ENCODE measurements around the gene OR4K2.
"Not testable (repeated sequence)": the region's sequence is repeated elsewhere in the genome, so short reads cannot be mapped to it uniquely, and the experiment has no call there.

Gene OR4K2, protein sequence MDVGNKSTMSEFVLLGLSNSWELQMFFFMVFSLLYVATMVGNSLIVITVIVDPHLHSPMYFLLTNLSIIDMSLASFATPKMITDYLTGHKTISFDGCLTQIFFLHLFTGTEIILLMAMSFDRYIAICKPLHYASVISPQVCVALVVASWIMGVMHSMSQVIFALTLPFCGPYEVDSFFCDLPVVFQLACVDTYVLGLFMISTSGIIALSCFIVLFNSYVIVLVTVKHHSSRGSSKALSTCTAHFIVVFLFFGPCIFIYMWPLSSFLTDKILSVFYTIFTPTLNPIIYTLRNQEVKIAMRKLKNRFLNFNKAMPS

DNA sequence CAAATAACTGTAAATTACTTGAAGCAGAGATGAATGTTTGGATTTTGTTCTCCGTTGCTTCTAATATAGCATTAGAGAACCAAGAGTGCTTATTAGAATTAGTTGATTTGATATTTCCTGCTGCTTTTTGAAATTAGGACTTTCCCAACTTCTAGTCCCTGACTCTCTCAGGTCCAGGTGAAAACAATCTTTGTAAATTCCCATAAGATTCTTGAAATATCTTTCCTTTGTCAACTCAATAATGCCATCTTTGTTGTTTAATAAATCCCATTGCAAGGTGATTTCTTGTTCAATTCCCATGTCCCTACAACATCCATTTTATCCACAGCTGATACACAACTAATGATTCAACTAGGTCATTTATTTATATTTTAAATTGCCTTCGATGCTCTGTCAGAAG is at the start of gene OR4K2:
Gene OR4K2, plus strand, starts transcription at position 301 of the 400 bp plus-strand sequence. CDS start 1,126 bp downstream, outside the sequence.
- no peak for DNase-seq

DNA sequence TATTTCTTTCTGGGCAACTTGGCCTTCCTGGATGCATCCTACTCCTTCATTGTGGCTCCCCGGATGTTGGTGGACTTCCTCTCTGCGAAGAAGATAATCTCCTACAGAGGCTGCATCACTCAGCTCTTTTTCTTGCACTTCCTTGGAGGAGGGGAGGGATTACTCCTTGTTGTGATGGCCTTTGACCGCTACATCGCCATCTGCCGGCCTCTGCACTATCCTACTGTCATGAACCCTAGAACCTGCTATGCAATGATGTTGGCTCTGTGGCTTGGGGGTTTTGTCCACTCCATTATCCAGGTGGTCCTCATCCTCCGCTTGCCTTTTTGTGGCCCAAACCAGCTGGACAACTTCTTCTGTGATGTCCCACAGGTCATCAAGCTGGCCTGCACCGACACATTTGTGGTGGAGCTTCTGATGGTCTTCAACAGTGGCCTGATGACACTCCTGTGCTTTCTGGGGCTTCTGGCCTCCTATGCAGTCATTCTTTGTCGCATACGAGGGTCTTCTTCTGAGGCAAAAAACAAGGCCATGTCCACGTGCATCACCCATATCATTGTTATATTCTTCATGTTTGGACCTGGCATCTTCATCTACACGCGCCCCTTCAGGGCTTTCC is 47.2 kb upstream of the OR4K2 start:
- DNase-seq: not testable (repeated sequence)

DNA sequence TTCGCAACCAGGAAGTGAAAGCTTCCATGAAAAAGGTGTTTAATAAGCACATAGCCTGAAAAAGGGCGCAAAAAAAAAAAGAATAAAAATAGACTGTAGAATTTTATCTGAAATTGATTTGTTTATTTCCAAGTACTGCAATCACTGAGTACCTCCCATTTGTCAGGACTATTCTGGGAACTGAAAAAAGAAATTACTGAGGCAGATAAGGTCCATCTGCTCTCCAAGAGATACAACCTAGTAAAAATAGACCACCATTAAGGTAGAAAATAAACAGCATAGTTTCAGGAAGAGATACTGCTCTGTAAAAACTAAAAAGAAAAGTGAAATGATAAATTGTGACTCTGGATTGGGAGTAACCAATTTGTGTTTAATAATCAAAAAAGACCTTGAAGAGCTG is 46.6 kb upstream of the OR4K2 start:
- no peak for DNase-seq

DNA sequence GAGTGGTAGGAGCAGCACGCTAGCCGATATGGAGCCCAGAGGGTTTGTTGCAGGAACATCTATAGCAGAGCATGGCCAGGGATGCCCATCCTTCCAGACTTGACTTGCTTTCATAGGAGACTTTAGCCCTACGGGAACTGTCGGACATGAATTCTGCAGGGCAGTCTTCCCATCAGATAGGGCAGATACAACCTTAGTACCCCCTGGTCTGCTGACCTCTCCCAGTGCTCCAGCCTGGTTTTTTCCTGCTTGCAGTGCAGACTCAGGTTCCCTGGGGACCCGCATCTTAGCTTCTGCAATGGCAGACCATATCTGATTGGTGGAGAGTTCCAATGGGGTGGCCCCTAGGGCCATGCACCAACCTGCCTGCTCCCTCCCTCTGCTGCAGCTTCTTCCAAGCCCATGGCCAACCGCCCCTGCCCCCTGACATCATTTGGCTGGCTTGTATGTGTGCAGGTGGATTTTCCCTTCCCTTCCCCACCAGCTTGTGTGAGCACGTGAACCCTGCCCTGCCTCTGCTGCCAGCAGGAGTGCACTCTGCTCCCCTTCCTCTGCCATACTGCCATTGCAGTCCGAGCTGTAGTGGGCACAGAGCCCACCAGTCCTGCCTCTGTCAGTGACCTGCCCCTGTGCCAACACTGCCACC is 40.6 kb upstream of the OR4K2 start:
- DNase-seq: not testable (repeated sequence)

DNA sequence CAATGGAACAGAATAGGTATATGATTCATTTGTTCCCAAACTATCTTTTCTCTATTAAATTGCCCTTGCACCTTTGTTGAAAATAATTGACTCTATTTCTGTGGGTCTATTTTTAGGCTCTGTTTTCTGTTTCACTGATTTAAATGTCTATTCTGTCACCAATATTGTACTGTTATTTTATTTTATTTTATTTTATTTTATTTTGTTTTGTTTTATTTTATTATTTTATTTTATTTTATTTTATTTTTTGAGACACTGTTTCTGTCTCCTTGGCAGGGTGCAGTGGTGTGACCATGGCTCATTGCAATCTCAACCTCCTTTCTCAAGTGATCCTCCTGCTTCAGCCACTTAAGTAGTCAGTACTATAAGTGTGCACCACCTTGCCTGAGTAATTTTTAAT is 36.5 kb upstream of the OR4K2 start:
- no peak for DNase-seq

DNA sequence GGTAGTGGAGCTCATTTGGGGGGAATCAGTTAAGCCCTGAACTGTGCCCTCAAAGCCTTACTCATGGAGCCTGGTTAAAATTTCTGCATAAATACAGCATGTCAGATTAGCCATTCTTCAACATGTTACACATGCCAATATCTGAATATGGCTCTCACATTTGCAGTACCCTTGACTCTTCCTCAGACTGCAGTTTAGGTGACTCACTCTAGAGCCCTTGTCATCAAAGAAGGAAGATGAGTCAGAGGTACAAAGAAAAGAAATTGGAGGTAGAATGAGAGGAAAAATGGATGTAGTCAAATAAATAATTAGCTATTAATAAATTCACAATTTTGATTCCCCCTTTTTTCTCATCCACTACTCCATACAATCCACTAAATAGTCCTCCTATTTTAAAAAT is 23.6 kb upstream of the OR4K2 start:
- no peak for DNase-seq

DNA sequence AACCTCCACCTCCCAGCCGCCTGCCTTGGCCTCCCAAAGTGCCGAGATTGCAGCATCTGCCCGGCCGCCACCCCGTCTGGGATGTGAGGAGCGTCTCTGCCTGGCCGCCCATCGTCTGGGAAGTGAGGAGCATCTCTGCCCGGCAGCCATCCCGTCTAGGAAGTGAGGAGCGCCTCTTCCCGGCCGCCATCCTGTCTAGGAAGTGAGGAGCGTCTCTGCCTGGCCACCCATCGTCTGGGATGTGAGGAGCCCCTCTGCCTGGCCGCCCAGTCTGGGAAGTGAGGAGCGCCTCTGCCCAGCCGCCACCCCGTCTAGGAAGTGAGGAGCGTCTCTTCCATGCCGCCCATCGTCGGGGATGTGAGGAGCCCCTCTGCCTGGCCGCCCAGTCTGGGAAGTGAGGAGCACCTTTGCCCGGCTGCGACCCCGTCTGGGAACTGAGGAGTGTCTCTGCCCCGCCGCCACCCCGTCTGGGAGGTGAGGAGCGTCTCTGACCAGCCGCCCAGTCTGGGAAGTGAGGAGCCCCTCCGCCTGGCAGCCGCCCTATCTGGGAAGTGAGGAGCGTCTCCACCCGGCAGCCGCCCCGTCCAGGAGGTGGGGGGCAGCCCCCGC is 8.8 kb upstream of the OR4K2 start:
- DNase-seq: not testable (repeated sequence)

DNA sequence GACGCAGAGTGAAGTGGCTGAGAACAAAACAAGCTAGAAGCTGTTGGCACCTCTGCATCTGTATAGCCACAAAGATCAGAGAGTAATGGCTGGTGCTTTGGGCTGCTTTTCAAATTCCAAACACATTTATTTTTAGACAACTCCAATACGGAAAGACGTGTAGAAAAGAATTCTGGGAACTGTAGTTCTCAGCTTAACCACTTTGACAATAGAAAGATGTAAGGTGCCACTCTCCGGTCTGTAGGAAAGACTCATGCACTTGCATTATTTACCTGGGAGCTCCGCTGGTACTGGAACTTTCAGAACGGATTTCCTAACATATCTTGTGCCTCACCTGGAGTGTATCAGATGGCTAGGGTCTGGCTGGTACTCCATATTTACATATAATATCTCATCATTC is 1.8 kb upstream of the OR4K2 start:
- no peak for DNase-seq

DNA sequence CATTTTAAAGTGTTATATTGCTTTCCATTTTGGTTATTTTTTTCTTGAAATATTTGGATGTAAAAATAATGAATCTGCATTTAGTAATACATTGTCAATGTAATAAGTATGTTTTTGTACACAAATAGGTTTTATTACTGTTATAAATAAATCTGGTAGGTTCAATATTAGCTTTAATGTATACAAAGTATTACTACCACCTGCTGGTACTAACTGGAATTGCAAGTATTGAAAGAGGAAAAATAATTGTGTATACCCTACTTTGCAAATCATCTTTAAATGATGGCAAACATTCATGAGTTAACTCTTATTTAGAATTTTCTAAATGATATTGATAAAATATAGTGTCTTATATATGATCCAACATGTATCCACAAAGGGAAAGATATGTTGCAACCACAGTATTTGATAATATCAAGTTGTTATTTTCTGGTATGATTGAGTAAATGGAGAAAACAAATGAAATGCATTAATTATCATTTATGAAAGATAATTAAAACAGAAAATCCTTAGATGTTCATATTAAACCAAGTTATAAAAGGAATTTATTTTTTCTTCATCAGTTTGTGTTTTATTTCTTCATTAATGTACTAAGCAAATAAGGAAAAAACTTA is 3.2 kb downstream of the OR4K2 start:
- DNase-seq: peak; percentile 25

DNA sequence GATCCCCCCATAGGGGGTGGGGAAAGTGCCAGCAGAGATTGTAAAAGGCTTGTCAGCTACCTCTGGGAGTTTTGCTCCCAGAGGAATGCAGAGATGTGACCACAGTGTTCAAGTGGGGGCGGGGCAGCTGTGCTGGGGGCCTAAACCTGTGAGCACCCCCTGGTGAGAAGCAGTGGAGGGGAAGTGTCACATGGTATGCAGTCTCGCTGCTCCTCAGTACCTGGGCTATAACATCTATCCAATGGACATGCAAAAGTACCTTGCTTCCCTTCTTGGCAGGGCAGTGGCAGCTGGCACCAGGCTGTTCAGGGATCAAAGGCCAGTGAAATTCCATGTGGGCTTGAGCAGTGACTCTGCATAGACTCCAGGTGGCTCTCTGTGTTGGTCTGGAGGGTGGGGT is 20.3 kb downstream of the OR4K2 start:
- DNase-seq: no peak

DNA sequence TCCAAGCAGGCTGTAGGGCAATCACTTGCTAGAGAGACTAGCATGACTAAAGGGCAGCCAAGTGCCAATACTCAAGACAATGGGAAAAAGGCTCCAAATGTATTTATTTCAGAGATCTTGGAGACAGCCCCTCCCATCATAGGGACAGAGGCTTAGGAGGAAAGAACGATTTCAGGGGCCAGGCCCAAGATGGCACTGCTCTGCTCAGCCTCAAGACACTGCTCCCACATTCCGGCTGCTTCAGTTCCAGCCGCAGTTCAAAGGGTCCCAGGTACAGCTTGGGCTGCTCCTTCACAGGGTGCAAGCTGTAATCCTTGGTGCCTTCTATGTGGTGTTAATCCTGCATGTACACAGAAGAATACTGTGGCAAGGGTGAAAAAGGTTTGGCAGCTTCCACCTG is 26.1 kb downstream of the OR4K2 start:
- no peak for DNase-seq

DNA sequence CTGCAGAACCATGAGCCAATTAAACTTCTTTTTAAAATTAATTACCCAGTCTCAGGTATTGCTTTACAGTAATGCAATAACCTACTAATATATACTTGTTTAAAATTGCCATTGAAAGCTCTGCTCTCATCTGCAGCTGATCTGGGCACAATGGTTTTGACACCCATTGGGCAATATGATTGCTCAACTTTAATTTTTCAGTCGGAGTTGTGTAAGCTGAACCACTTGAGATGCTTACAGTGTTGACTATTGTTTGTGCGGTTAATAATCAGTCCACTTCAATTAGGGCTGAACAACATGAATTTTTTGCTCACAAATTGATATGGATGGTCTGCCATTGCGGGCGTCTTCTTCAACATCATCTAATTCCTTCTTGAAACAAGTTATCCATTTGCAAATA is 27.5 kb downstream of the OR4K2 start:
- DNase-seq: no peak

DNA sequence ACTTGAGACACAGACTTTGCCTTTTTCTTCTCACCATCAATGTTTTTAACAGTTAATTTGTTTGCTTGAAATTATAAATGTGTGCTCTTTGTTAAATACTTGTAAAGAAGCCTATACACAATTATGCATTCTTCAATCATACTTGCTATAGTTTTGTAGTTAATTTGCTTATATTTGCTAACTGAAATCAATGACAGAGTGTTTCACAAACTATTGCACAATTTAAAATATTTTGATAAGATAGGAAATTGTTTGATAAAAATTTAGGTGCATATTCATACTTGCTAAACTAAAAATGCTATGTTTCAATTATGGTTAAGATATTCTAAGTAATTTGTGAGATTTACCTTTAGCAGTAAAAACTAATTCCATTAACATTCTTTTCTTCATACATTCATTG is 31.7 kb downstream of the OR4K2 start:
- DNase-seq: no peak

DNA sequence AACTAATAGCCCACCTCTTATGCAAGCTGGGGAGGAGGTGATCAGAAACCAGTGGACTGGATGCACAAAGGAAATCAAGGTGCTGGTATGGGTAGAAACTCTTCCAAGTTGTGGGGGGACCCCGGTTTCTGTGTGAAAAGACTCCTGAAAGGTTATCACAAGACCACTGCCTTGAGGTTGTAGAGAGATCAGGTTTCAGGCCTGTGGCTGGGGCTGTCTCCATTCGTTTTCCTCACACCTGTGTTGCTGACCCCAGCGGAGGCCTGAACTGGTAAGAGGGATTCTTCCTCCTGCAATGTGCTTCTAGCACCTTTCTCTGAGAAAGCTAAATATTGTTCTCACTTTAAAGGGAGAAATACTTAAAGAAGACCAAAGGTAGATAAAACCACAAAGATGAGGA is 36.2 kb downstream of the OR4K2 start:
- no peak for DNase-seq

DNA sequence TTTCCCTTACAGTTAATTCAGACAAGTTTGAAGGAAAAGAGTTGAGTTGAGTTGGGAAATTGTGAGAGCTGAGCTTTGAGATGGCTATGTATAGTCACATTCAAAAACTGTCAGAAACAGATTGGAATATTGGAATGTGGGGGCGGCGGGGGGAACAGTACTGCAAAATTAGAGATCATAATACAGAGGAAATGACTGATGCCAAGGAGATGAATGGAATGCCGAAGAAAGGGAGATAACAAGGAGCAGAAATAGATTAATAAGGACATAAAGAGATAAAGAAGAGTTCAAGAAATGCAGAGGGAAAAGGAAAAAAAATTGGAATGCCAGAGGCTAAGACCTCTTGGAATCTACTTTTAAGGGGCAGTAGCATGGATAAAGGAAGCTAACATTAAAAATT is 42.3 kb downstream of the OR4K2 start:
- no peak for DNase-seq

DNA sequence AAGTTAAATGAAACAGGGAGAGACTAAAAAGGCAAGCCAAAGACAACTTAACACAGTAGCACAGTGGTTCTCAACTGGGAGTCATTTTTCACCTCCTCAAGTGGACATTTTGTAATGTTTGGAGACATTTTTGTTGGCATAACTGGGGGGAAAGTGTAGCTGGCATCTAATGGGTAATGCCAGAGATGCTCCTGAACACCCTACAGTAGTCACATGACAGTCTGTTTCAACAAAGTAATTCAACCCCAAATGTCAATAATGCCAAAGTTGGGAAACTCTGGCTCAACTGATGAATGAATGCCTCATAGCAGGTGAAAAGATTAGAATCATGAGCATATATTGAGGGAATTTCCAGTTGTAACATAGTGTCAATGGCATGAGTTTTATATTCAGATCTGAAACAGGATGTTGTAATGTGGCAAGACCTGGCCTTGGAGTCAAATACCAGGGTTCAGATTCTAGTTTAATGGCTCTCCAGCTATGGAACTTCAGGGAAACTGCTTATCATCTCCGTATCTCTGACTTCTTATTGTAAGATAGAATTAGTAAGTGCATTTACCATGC is 43.1 kb downstream of the OR4K2 start:
- no peak for DNase-seq

DNA sequence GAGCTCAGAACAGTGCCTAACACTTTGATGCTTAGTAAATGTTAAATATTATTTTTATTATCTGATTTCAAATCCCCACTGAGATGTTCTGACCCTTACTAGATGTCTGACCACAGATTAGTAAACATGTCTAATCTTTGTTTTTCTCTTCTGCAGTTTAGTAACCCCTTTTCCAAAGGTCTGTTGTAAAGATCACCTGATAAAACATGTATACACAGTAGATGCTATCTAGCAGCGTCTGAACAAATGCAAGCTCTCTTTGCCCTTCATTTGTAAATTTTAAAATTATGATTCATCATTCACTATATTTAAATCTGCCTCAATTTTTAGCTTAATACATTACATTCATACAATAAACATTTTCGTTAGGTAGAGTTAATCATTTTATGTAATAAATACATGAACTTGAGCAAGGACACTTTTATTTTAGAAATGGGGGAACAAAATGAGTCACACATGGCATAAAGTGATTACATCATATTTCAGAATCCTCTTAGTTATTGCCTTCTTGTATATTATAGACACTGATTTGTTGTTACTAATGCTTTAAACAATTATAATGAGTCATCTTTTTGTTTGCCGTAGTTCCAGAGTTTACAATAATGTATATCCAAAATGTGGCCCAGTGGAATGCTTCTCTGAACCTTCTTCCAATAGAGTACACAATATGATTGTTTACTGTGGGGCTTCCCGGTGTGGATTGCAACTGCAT is 43.8 kb downstream of the OR4K2 start:
- no peak for DNase-seq

DNA sequence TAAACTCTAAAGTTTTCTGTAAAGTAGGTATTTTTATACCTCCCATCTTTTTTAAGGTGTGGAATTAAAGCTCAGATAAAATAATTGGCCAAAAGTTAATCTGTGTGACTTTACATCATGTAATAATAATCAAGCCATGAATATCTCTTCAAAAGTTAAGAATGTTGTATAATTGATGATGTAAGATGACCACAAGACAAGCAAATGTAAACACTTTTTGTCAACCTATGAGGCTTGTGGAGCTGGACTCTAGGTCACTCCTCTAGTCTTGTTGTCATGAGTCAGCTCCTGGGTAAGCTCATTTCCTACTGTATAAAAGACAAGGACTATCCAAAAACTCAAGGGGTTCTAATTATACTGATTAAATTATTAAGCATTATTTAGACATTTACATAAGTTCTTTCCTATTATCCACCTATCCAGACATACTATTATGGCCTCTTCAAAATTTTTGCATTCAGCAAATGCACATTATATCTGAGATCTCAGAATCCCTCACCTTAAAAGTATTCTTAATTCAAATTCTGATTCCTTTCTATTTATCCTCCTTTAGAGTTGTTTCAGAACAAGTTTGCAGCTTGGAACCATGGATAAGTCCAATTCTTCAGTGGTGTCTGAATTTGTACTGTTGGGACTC is 45.2 kb downstream of the OR4K2 start, which contains the start of gene OR4K5:
Gene OR4K5, plus strand, starts transcription at position 587 of the 637 bp plus-strand sequence. Its CDS starts 0 bp downstream, at position 587.
- DNase-seq: no peak

DNA sequence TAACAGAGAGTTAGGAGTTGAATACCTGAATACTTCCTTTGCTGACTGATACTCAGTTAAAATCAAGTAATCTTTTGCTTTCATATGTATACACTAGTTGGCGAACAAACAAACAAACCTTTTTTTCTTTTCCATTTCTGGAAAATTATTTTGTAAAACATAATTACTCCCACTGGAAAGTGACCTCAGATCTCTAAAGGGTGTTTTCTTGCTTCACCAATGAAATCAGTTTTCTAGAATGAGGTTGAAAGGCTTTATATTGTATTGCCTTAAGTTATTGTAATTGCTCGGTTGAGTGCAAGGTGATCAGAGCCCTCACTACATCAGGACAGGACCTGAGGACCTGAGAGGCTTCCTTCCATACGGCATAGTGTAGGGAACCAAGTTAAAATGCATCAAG is 55.7 kb downstream of the OR4K2 start, which contains the start of gene OR4K1:
Gene OR4K1, plus strand, starts transcription at position 301 of the 400 bp plus-strand sequence. CDS start 4,750 bp downstream, outside the sequence.
- no peak for DNase-seq
